Liver (tissue), 3 donors: ENCODE measurements around the gene AGBL4.

Experiments
- FOXA2 ChIP-seq: IDR thresholded peaks from 2 replicates; pipeline ENCODE4 v1.6.1; 2016; ENCODE audit warnings: antibody characterized with exemption
- GABPA ChIP-seq, 2 donors: IDR thresholded peaks in 1 of 2; conservative IDR thresholded peaks in 1 of 2; 2 replicates each; pipeline ENCODE4 v1.6.1; 2016; ENCODE audit warnings: antibody characterized with exemption in 2 of 2, mild to moderate bottlenecking in 1 of 2, moderate library complexity in 1 of 2
- NR2F2 ChIP-seq: IDR thresholded peaks from 2 replicates; pipeline ENCODE4 v1.6.1; 2016; ENCODE audit warnings: antibody characterized with exemption
- RAD21 ChIP-seq, 2 donors: IDR thresholded peaks; 2 replicates each; pipeline ENCODE4 v1.6.1; 2016; ENCODE audit warnings: antibody characterized with exemption in 2 of 2, mild to moderate bottlenecking in 2 of 2
- SP1 ChIP-seq: IDR thresholded peaks from 2 replicates; pipeline ENCODE4 v1.6.1; 2018; ENCODE audit warnings: antibody characterized with exemption, mild to moderate bottlenecking
- TAF1 ChIP-seq: conservative IDR thresholded peaks from 2 replicates; pipeline ENCODE4 v1.6.1; 2016; ENCODE audit warnings: antibody characterized with exemption, mild to moderate bottlenecking
- YY1 ChIP-seq: IDR thresholded peaks from 2 replicates; pipeline ENCODE4 v1.6.1; 2016; ENCODE audit warnings: antibody characterized with exemption, mild to moderate bottlenecking
- TF ChIP-seq, protein P1 (sequence below): fragments of 150-350 bp; IDR thresholded peaks from 2 replicates; pipeline ENCODE4 v1.5.1; 2017; ENCODE audit warnings: improper control_type of control experiment, low read depth, low read length; ENCODE audit not compliant: missing input control
- TF ChIP-seq, protein P2 (sequence below): IDR thresholded peaks from 2 replicates; pipeline ENCODE4 v1.6.1; 2016; ENCODE audit warnings: antibody characterized with exemption
- TF ChIP-seq, protein P3 (sequence below): IDR thresholded peaks from 2 replicates; pipeline ENCODE4 v1.6.1; 2016; ENCODE audit warnings: antibody characterized with exemption
- TF ChIP-seq, protein P4 (sequence below): IDR thresholded peaks from 2 replicates; pipeline ENCODE4 v1.6.1; 2016; ENCODE audit warnings: antibody characterized with exemption, mild to moderate bottlenecking
- donor health status: healthy.
- donor health status: healthy.

DNA sequence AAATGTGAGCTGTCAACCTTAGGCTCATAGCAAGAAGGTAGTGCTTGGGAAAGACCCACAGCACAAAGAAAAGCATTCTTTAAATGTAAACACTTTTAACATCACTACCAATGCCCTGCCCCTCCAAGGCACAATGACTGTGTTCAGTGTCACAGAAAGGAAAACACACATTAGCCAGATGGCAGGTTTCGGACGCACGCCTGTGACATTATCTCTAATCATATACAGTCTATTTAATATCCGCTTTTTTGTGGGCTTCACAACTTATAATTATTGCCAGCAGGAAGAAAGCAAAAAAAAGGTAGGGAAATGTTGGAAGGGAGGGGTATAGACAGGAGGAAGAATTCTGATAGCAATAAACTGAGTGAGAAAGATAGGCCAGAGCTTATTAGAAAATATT, 1134.7 kb downstream of the AGBL4 start:
- TF ChIP-seq TAF1 (no peak), RAD21 (IDR thresholded peaks at IDR 0.05) (no peak), NR2F2 (no peak), YY1 (no peak), SP1 (no peak), GABPA (IDR thresholded peaks at IDR 0.05 in 1 of 2, conservative IDR thresholded peaks at IDR 0.05 in 1 of 2) (no peak), FOXA2 (no peak)
- TF ChIP-seq, protein P1, sequence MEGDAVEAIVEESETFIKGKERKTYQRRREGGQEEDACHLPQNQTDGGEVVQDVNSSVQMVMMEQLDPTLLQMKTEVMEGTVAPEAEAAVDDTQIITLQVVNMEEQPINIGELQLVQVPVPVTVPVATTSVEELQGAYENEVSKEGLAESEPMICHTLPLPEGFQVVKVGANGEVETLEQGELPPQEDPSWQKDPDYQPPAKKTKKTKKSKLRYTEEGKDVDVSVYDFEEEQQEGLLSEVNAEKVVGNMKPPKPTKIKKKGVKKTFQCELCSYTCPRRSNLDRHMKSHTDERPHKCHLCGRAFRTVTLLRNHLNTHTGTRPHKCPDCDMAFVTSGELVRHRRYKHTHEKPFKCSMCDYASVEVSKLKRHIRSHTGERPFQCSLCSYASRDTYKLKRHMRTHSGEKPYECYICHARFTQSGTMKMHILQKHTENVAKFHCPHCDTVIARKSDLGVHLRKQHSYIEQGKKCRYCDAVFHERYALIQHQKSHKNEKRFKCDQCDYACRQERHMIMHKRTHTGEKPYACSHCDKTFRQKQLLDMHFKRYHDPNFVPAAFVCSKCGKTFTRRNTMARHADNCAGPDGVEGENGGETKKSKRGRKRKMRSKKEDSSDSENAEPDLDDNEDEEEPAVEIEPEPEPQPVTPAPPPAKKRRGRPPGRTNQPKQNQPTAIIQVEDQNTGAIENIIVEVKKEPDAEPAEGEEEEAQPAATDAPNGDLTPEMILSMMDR: no peak
- TF ChIP-seq, protein P2, sequence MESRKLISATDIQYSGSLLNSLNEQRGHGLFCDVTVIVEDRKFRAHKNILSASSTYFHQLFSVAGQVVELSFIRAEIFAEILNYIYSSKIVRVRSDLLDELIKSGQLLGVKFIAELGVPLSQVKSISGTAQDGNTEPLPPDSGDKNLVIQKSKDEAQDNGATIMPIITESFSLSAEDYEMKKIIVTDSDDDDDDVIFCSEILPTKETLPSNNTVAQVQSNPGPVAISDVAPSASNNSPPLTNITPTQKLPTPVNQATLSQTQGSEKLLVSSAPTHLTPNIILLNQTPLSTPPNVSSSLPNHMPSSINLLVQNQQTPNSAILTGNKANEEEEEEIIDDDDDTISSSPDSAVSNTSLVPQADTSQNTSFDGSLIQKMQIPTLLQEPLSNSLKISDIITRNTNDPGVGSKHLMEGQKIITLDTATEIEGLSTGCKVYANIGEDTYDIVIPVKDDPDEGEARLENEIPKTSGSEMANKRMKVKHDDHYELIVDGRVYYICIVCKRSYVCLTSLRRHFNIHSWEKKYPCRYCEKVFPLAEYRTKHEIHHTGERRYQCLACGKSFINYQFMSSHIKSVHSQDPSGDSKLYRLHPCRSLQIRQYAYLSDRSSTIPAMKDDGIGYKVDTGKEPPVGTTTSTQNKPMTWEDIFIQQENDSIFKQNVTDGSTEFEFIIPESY: no peak
- TF ChIP-seq, protein P3, sequence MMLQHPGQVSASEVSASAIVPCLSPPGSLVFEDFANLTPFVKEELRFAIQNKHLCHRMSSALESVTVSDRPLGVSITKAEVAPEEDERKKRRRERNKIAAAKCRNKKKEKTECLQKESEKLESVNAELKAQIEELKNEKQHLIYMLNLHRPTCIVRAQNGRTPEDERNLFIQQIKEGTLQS: no peak
- TF ChIP-seq, protein P4, sequence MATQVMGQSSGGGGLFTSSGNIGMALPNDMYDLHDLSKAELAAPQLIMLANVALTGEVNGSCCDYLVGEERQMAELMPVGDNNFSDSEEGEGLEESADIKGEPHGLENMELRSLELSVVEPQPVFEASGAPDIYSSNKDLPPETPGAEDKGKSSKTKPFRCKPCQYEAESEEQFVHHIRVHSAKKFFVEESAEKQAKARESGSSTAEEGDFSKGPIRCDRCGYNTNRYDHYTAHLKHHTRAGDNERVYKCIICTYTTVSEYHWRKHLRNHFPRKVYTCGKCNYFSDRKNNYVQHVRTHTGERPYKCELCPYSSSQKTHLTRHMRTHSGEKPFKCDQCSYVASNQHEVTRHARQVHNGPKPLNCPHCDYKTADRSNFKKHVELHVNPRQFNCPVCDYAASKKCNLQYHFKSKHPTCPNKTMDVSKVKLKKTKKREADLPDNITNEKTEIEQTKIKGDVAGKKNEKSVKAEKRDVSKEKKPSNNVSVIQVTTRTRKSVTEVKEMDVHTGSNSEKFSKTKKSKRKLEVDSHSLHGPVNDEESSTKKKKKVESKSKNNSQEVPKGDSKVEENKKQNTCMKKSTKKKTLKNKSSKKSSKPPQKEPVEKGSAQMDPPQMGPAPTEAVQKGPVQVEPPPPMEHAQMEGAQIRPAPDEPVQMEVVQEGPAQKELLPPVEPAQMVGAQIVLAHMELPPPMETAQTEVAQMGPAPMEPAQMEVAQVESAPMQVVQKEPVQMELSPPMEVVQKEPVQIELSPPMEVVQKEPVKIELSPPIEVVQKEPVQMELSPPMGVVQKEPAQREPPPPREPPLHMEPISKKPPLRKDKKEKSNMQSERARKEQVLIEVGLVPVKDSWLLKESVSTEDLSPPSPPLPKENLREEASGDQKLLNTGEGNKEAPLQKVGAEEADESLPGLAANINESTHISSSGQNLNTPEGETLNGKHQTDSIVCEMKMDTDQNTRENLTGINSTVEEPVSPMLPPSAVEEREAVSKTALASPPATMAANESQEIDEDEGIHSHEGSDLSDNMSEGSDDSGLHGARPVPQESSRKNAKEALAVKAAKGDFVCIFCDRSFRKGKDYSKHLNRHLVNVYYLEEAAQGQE: no peak
